ENCODE data around the gene SDK2. TPM values are rescaled to one million over a fixed set of nuclear protein-coding genes. Genes with fewer than 3 reads are reported as not detected.
"Not testable (repeated sequence)": the region's sequence is repeated elsewhere in the genome, so short reads cannot be mapped to it uniquely, and the experiment has no call there.

SDK2 gene
- total and polyA plus RNA-seq, 2 of the 4 experiments (the other 2 are of a cell fraction) = under 0.01 to 0.03 TPM

- TF ChIP-seq BHLHE40 (IDR thresholded peaks at IDR 0.05; ENCODE audit: low read depth, low read length) (no peak), MAFK (IDR thresholded peaks at IDR 0.05; ENCODE audit: low read depth, low read length) (no peak), RFX5 (IDR thresholded peaks at IDR 0.05; ENCODE audit: low read depth, low read length) (no peak)
- Histone ChIP-seq H3K27ac (ENCODE audit: insufficient read depth, low read length) (no peak overlapping the region), H4K8ac (ENCODE audit: low read depth in 2 of 2, low read length in 2 of 2) (no peak overlapping the region), H2AK9ac (replicated peaks; ENCODE audit: low read depth, low read length, poor library complexity) (no peak overlapping the region), H2BK5ac (ENCODE audit: low read depth, low read length, poor library complexity, severe bottlenecking) (no peak overlapping the region), H3K4ac (ENCODE audit: low read depth, low read length) (no peak overlapping the region), H2BK20ac (ENCODE audit: low read depth, low read length) (no peak overlapping the region), H3K36me3 (ENCODE audit: control insufficient read depth, insufficient read depth, low read length) (no peaks in the 10 kb centered on the region), H2AK5ac (ENCODE audit: low read depth, low read length) (no peak overlapping the region), H3K56ac (ENCODE audit: extremely low read depth, insufficient read depth, low read length) (no peak overlapping the region), H3K27me3 (ENCODE audit: control insufficient read depth, insufficient read depth, low read length) (no peaks in the 10 kb centered on the region), H3K4me2 (ENCODE audit: low read depth, low read length) (no peak overlapping the region), H3K18ac (ENCODE audit: low read depth, low read length) (no peak overlapping the region), H3K4me3 (ENCODE audit: insufficient read depth, low read depth, low read length) (no peak overlapping the region), H4K20me1 (ENCODE audit: insufficient read depth, low read length) (peaks cover 3% of the 10 kb centered on the region; the same call in 1 of the 2 replicates), H3K23ac (ENCODE audit: low read depth, low read length) (no peak overlapping the region; the same call in 1 of the 2 replicates), H4K91ac (ENCODE audit: insufficient read depth, low read depth, low read length) (no peak overlapping the region), H3K9me1 (ENCODE audit: insufficient read depth, low read length) (no peaks in the 10 kb centered on the region; the same call in 1 of the 2 replicates), H4K5ac (ENCODE audit: low read depth, low read length) (no peak overlapping the region), H3K9me3 (ENCODE audit: control insufficient read depth, insufficient read depth, low read length) (no peaks in the 10 kb centered on the region), H2AFZ (replicated peaks; ENCODE audit: low read length, poor library complexity) (no peak overlapping the region), H3K9ac (ENCODE audit: low read depth, low read length) (no peak overlapping the region), H2BK120ac (ENCODE audit: low read depth, low read length) (no peak overlapping the region), H3K14ac (replicated peaks; ENCODE audit: low read depth, low read length) (no peak overlapping the region), H3K79me1 (ENCODE audit: low read depth in 1 of 2, low read length in 2 of 2) (peaks cover 3 to 12% of the 10 kb centered on the region in 2 experiments; a peak in 2 of 4 replicates), H3K4me1 (ENCODE audit: control insufficient read depth, insufficient read depth, low read length) (peaks cover 13% of the 10 kb centered on the region), H2BK15ac (ENCODE audit: low read depth, low read length) (no peak overlapping the region)
- ChIA-PET CTCF (no interaction called here), POLR2A (ENCODE audit: unreplicated experiment) (no interaction called here)
- intact Hi-C loops (cut with micrococcal nuclease) = no loop called here
- in situ Hi-C loops (cut with MboI; ENCODE audit: low sequenced_read_pairs) = no loop called here
- BruUV-seq (replicated peaks) = no TSS peak
- WGBS, 2 experiments (ENCODE audit: extremely low coverage in 2 of 2, insufficient read length in 1 of 2) = 90% methylated on average over 2 of the region's 8 CpGs; no CpG with 5 or more reads in 1 of the 2 experiments
- ATAC-seq (ENCODE audit: low read depth) (no peak), DNase-seq (no peak)
- dilution Hi-C loops (cut with HindIII; ENCODE audit: low sequenced_read_pairs, unreplicated experiment) = no loop called here
These were observed 330.6 kb downstream of the SDK2 start for GRCh38 chr17:73313526-73314127.

GRCh38 chr17:73312887-73313286, 331.4 kb downstream of the SDK2 start:
- peak overlapping the region; percentile 8; the same call in 1 of the 2 replicates for H3K4ac ChIP-seq (ENCODE audit: low read depth, low read length)
- H3K9me1 ChIP-seq (ENCODE audit: insufficient read depth, low read length); H3K27me3 ChIP-seq (ENCODE audit: control insufficient read depth, insufficient read depth, low read length); H2BK120ac ChIP-seq (ENCODE audit: low read depth, low read length); H3K9ac ChIP-seq (ENCODE audit: low read depth, low read length); H3K56ac ChIP-seq (ENCODE audit: extremely low read depth, insufficient read depth, low read length); H3K4me2 ChIP-seq (ENCODE audit: low read depth, low read length); H3K14ac ChIP-seq (replicated peaks; ENCODE audit: low read depth, low read length); H3K4me3 ChIP-seq (ENCODE audit: insufficient read depth, low read depth, low read length); H3K23ac ChIP-seq (ENCODE audit: low read depth, low read length); H2BK20ac ChIP-seq (ENCODE audit: low read depth, low read length); H3K27ac ChIP-seq (ENCODE audit: insufficient read depth, low read length); H3K18ac ChIP-seq (ENCODE audit: low read depth, low read length); H4K20me1 ChIP-seq (ENCODE audit: insufficient read depth, low read length); ATAC-seq (ENCODE audit: low read depth); H3K9me3 ChIP-seq (ENCODE audit: control insufficient read depth, insufficient read depth, low read length); in situ Hi-C loops (cut with MboI; ENCODE audit: low sequenced_read_pairs); BruUV-seq (replicated peaks); H2BK5ac ChIP-seq (ENCODE audit: low read depth, low read length, poor library complexity, severe bottlenecking); H3K36me3 ChIP-seq (ENCODE audit: control insufficient read depth, insufficient read depth, low read length); POLR2A ChIA-PET (ENCODE audit: unreplicated experiment); H4K5ac ChIP-seq (ENCODE audit: low read depth, low read length); DNase-seq; H2AK9ac ChIP-seq (replicated peaks; ENCODE audit: low read depth, low read length, poor library complexity); dilution Hi-C loops (cut with HindIII; ENCODE audit: low sequenced_read_pairs, unreplicated experiment): not testable (repeated sequence)
- peak overlapping the region; percentile 4 for H2AFZ ChIP-seq (replicated peaks; ENCODE audit: low read length, poor library complexity)
- H3K4me1 ChIP-seq (ENCODE audit: control insufficient read depth, insufficient read depth, low read length) = peaks cover 18% of the 10 kb centered on the region
- CTCF ChIA-PET = interaction anchor here (0.6 kb wide), 1 partner anchor 1128 kb away, joined by 3 read pairs; no protein-coding TSS in a partner anchor
- WGBS, 2 experiments (ENCODE audit: extremely low coverage in 2 of 2, insufficient read length in 1 of 2) = 100% methylated on average over 3 of the region's 11 CpGs; no CpG with 5 or more reads in 1 of the 2 experiments
- H3K79me1 ChIP-seq (ENCODE audit: low read depth in 1 of 2, low read length in 2 of 2) = peaks cover 3 to 19% of the 10 kb centered on the region in 2 experiments; a peak in 2 of 4 replicates
- H4K8ac ChIP-seq (ENCODE audit: low read depth in 2 of 2, low read length in 2 of 2) = peak overlapping the region; percentile 77 to 87; a peak in 1 of 4 replicates
- H4K91ac ChIP-seq (ENCODE audit: insufficient read depth, low read depth, low read length) = peak overlapping the region; percentile 71; the same call in 1 of the 2 replicates
- intact Hi-C loops (cut with micrococcal nuclease) = loop anchor here (1.0 kb wide), 1 partner anchor 25 kb away; no protein-coding TSS in a partner anchor
- 0 out of 3 replicates have a peak overlapping the region, but pooled peaks have one; percentile 19 for H2BK15ac ChIP-seq (ENCODE audit: low read depth, low read length)
- H2AK5ac ChIP-seq (ENCODE audit: low read depth, low read length) = peak overlapping the region; percentile 44
